GM21576 (cell line): ENCODE results near the gene FBXL4.

Experiments
- ATAC-seq: cut with Tn5 transposase; IDR thresholded peaks from one replicate; pipeline ENCODE4 v1.9.1; 2021; ENCODE audit warnings: mild to moderate bottlenecking, moderate library complexity; ENCODE audit not compliant: unreplicated experiment

The FBXL4 gene

GRCh38 chr6:98894810-98895209 lies 52.9 kb downstream of the FBXL4 start:
- no peak for ATAC-seq

GRCh38 chr6:98887650-98888049 lies 60.1 kb downstream of the FBXL4 start:
- ATAC-seq = no peak

GRCh38 chr6:98885330-98885729 lies 62.4 kb downstream of the FBXL4 start:
- no peak for ATAC-seq

- no peak for ATAC-seq
Observed at GRCh38 chr6:98880486-98880885, 67.3 kb downstream of the FBXL4 start.

GRCh38 chr6:98877250-98877649 lies 70.5 kb downstream of the FBXL4 start:
- ATAC-seq = no peak

GRCh38 chr6:98875375-98875774 lies 72.4 kb downstream of the FBXL4 start:
- no peak for ATAC-seq

- ATAC-seq = no peak
Observed at GRCh38 chr6:98871821-98872220, 75.9 kb downstream of the FBXL4 start.

- ATAC-seq = no peak
Observed at GRCh38 chr6:98871057-98871456, 76.7 kb downstream of the FBXL4 start.

- ATAC-seq = no peak
Observed at GRCh38 chr6:98864497-98864896, 83.2 kb downstream of the FBXL4 start.

- ATAC-seq = no peak
Observed at GRCh38 chr6:98848539-98849242, 99.1 kb downstream of the FBXL4 start.

- ATAC-seq = peak; percentile 45
Observed at GRCh38 chr6:98847779-98848538, 99.8 kb downstream of the FBXL4 start.

- ATAC-seq = peak; percentile 6
Observed at GRCh38 chr6:98847416-98847778, 100.3 kb downstream of the FBXL4 start.

- ATAC-seq = no peak
Observed at GRCh38 chr6:98846021-98846380, 101.7 kb downstream of the FBXL4 start.

GRCh38 chr6:98845211-98846020 lies 102.3 kb downstream of the FBXL4 start:
- peak; percentile 50 for ATAC-seq

GRCh38 chr6:98844244-98845210 lies 103.2 kb downstream of the FBXL4 start:
- ATAC-seq = no peak

- ATAC-seq = no peak
Observed at GRCh38 chr6:98843271-98844243, 104.2 kb downstream of the FBXL4 start.

GRCh38 chr6:98842342-98843180 lies 105.2 kb downstream of the FBXL4 start:
- ATAC-seq = no peak

GRCh38 chr6:98841621-98842341 lies 106.0 kb downstream of the FBXL4 start:
- no peak for ATAC-seq
